Neural cell (in vitro differentiated cells): ENCODE data around the gene HOXB1.

ENCODE experiments used
- CTCF ChIP-seq: fragments of 450-650 bp; IDR thresholded peaks from 2 replicates; pipeline ENCODE4 v1.5.1; 2014; ENCODE audit warnings: antibody characterized with exemption, mild to moderate bottlenecking, moderate library complexity; ENCODE audit not compliant: poor library complexity, severe bottlenecking
- EP300 ChIP-seq: fragments of 450-650 bp; conservative IDR thresholded peaks from 2 replicates; pipeline ENCODE4 v1.6.1; 2014; ENCODE audit warnings: antibody characterized with exemption, mild to moderate bottlenecking, moderate library complexity; ENCODE audit not compliant: poor library complexity, severe bottlenecking
- EZH2 ChIP-seq: fragments of 200-600, 300-800 bp; shearing (Covaris generic), sonication (generic); IDR thresholded peaks from 2 replicates; pipeline ENCODE4 v1.6.1; 2014; ENCODE audit warnings: antibody characterized with exemption, low read length, borderline replicate concordance, mild to moderate bottlenecking; ENCODE audit not compliant: insufficient read depth, poor library complexity, severe bottlenecking
- POLR2AphosphoS5 ChIP-seq: IDR thresholded peaks from 2 replicates; pipeline ENCODE4 v1.6.1; 2012
- RAD21 ChIP-seq: fragments of 450-650 bp; conservative IDR thresholded peaks from 2 replicates; pipeline ENCODE4 v1.6.1; 2014; ENCODE audit warnings: antibody characterized with exemption, mild to moderate bottlenecking, moderate library complexity
- SMC3 ChIP-seq: fragments of 450-650 bp; conservative IDR thresholded peaks from 2 replicates; pipeline ENCODE4 v1.6.1; 2014; ENCODE audit warnings: antibody characterized with exemption, mild to moderate bottlenecking, moderate library complexity; ENCODE audit not compliant: poor library complexity
- TAF1 ChIP-seq: IDR thresholded peaks from 2 replicates; pipeline ENCODE4 v1.6.1; 2012; ENCODE audit warnings: low read depth
- TF ChIP-seq, protein P1 (sequence below): IDR thresholded peaks from 2 replicates; pipeline ENCODE4 v1.6.1; 2012; ENCODE audit warnings: borderline replicate concordance

GRCh38 chr17:48568499-48569239, 37.9 kb upstream of the HOXB1 start:
- TF ChIP-seq CTCF, result no peak
- TF ChIP-seq, protein P1, sequence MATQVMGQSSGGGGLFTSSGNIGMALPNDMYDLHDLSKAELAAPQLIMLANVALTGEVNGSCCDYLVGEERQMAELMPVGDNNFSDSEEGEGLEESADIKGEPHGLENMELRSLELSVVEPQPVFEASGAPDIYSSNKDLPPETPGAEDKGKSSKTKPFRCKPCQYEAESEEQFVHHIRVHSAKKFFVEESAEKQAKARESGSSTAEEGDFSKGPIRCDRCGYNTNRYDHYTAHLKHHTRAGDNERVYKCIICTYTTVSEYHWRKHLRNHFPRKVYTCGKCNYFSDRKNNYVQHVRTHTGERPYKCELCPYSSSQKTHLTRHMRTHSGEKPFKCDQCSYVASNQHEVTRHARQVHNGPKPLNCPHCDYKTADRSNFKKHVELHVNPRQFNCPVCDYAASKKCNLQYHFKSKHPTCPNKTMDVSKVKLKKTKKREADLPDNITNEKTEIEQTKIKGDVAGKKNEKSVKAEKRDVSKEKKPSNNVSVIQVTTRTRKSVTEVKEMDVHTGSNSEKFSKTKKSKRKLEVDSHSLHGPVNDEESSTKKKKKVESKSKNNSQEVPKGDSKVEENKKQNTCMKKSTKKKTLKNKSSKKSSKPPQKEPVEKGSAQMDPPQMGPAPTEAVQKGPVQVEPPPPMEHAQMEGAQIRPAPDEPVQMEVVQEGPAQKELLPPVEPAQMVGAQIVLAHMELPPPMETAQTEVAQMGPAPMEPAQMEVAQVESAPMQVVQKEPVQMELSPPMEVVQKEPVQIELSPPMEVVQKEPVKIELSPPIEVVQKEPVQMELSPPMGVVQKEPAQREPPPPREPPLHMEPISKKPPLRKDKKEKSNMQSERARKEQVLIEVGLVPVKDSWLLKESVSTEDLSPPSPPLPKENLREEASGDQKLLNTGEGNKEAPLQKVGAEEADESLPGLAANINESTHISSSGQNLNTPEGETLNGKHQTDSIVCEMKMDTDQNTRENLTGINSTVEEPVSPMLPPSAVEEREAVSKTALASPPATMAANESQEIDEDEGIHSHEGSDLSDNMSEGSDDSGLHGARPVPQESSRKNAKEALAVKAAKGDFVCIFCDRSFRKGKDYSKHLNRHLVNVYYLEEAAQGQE, result no peak
- TF ChIP-seq EZH2, result no peak
- TF ChIP-seq EP300, result no peak
- no peak for TF ChIP-seq POLR2AphosphoS5
- TF ChIP-seq RAD21, result no peak
- TF ChIP-seq TAF1, result no peak
- no peak for TF ChIP-seq SMC3
